ENCODE results near the gene SNHG17. TPM values are rescaled to one million over a fixed set of nuclear protein-coding genes. Genes with fewer than 3 reads are reported as not detected.
A peak's percentile ranks its signal among the peaks of the same experiment; 100 is the strongest.
"Not testable (repeated sequence)": the region's sequence is repeated elsewhere in the genome, so short reads cannot be mapped to it uniquely, and the experiment has no call there.

SNHG17 gene
- total RNA-seq, 1 donor from 2014 or later, result 17.9 TPM

GRCh38 chr20:38472513-38473366, 37.6 kb upstream of the SNHG17 start, which contains the start of gene RALGAPB:
TSS of gene RALGAPB (plus strand) at chr20:38472843. CDS start at chr20:38488433, 15,590 bp downstream.
- Histone ChIP-seq H3K27ac (peak within 1 kb of the TSS; percentile 93), H3K27me3 (ENCODE audit: low read depth) (no peaks in the 10 kb centered on the region), H3K4me3 (peak within 1 kb of the TSS; percentile 78), H3K4me1 (peaks cover 39% of the 10 kb centered on the region), H3K36me3 (no peaks in the 10 kb centered on the region), H3K9me3 (no peaks in the 10 kb centered on the region)
- TF ChIP-seq CTCF (IDR thresholded peaks at IDR 0.05), result peak; percentile 50
- ATAC-seq (peak; percentile 96 to 98), DNase-seq (peak; percentile 100)
- intact Hi-C loops (cut with DNase I), result no loop called here

GRCh38 chr20:38471987-38472512, 36.9 kb upstream of the SNHG17 start:
- no peaks in the 10 kb centered on the region for H3K27me3 ChIP-seq (ENCODE audit: low read depth)
- H3K4me3 ChIP-seq, result peak overlapping the region; percentile 78
- DNase-seq, result no peak
- ATAC-seq, result peak; percentile 4 to 26
- H3K9me3 ChIP-seq, result no peaks in the 10 kb centered on the region
- TF ChIP-seq CTCF (IDR thresholded peaks at IDR 0.05), result no peak
- H3K4me1 ChIP-seq, result peaks cover 39% of the 10 kb centered on the region
- intact Hi-C loops (cut with DNase I), result no loop called here
- H3K36me3 ChIP-seq, result no peaks in the 10 kb centered on the region
- peak overlapping the region; percentile 93 for H3K27ac ChIP-seq

GRCh38 chr20:38471245-38471644, 36.1 kb upstream of the SNHG17 start:
- Histone ChIP-seq H3K9me3 (no peaks in the 10 kb centered on the region), H3K4me3 (no peak overlapping the region), H3K36me3 (no peaks in the 10 kb centered on the region), H3K4me1 (peaks cover 34% of the 10 kb centered on the region), H3K27me3 (ENCODE audit: low read depth) (no peaks in the 10 kb centered on the region), H3K27ac (peak overlapping the region; percentile 93)
- DNase-seq, result no peak
- no peak for TF ChIP-seq CTCF (IDR thresholded peaks at IDR 0.05)
- intact Hi-C loops (cut with DNase I), result no loop called here
- no peak for ATAC-seq

- no peak for TF ChIP-seq CTCF (IDR thresholded peaks at IDR 0.05)
- DNase-seq (no peak), ATAC-seq (no peak)
- Histone ChIP-seq H3K9me3 (no peaks in the 10 kb centered on the region), H3K4me3 (no peak overlapping the region), H3K4me1 (peaks cover 7% of the 10 kb centered on the region), H3K27ac (no peak overlapping the region), H3K27me3 (ENCODE audit: low read depth) (no peaks in the 10 kb centered on the region), H3K36me3 (no peaks in the 10 kb centered on the region)
- intact Hi-C loops (cut with DNase I), result no loop called here
These were observed 31.9 kb upstream of the SNHG17 start for GRCh38 chr20:38466983-38467382.

- no peak for ATAC-seq
These were observed 31.0 kb upstream of the SNHG17 start for GRCh38 chr20:38466171-38466570.

GRCh38 chr20:38461569-38461968, 26.4 kb upstream of the SNHG17 start:
- intact Hi-C loops (cut with DNase I); H3K4me1 ChIP-seq; ATAC-seq; H3K4me3 ChIP-seq; H3K9me3 ChIP-seq; H3K36me3 ChIP-seq; H3K27me3 ChIP-seq (ENCODE audit: low read depth); H3K27ac ChIP-seq; DNase-seq: not testable (repeated sequence)

More at GRCh38 chr20:38466171-38466570, 31.0 kb upstream of the SNHG17 start:
- no peak for TF ChIP-seq CTCF (IDR thresholded peaks at IDR 0.05)
- no peaks in the 10 kb centered on the region for H3K9me3 ChIP-seq
- H3K36me3 ChIP-seq, result no peaks in the 10 kb centered on the region
- intact Hi-C loops (cut with DNase I), result no loop called here
- no peak overlapping the region for H3K4me3 ChIP-seq
- H3K4me1 ChIP-seq, result no peaks in the 10 kb centered on the region
- H3K27me3 ChIP-seq (ENCODE audit: low read depth), result no peaks in the 10 kb centered on the region
- no peak for DNase-seq
- H3K27ac ChIP-seq, result no peak overlapping the region

GRCh38 chr20:38461167-38461566, 26.0 kb upstream of the SNHG17 start:
- H3K27ac ChIP-seq; H3K36me3 ChIP-seq; H3K9me3 ChIP-seq; intact Hi-C loops (cut with DNase I); ATAC-seq; H3K27me3 ChIP-seq (ENCODE audit: low read depth); H3K4me1 ChIP-seq; H3K4me3 ChIP-seq; DNase-seq: not testable (repeated sequence)

GRCh38 chr20:38460631-38461030, 25.5 kb upstream of the SNHG17 start:
- peak; percentile 61 to 84 for ATAC-seq
- H3K27ac ChIP-seq, result peak overlapping the region; percentile 60
- intact Hi-C loops (cut with DNase I); H3K4me1 ChIP-seq; H3K4me3 ChIP-seq; H3K27me3 ChIP-seq (ENCODE audit: low read depth); DNase-seq; H3K9me3 ChIP-seq; H3K36me3 ChIP-seq: not testable (repeated sequence)

All from lower lobe of right lung (tissue), 2 donors.